ENCODE results near the gene TPRG1.
"Not testable (repeated sequence)": the region's sequence is repeated elsewhere in the genome, so short reads cannot be mapped to it uniquely, and the experiment has no call there.

The TPRG1 gene

DNA sequence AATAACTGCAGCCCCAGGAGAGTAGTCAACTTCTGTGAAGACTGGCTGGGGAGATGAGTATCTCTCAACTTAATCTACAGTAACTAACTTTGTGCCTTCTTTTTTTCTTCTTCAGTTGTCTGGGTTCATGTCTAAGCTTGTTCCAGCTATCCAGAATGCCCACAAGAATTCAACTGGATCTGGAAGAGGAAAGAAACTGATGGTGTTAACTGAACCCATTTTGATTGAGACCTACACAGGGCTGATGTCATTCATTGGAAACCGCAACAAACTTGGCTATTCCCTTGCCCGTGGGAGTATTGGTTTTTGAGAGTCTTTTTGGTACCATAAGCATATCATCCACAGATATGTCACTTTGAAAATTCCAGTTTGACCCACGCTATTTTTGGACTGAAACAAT is 148.7 kb downstream of the TPRG1 start:
- DNase-seq: no peak

DNA sequence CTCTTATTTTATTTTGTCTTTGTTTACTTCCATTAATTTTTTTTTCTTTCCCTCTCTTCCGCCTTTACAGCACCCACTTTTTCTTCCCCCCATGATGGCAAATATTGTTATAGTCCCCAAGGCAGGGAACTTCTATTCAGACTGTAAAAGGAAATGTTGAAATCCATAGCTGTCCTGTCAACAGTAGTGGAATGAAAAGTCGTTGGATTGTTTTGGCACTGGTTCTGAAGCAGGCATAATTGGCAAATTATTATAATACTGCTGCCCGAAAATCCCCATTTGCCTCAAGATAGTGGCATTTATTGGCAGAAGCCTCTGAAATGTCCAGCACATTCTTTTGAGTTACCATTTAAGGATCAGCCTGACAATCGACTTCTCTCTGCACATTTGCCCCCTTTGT is 150.6 kb downstream of the TPRG1 start:
- DNase-seq: no peak

DNA sequence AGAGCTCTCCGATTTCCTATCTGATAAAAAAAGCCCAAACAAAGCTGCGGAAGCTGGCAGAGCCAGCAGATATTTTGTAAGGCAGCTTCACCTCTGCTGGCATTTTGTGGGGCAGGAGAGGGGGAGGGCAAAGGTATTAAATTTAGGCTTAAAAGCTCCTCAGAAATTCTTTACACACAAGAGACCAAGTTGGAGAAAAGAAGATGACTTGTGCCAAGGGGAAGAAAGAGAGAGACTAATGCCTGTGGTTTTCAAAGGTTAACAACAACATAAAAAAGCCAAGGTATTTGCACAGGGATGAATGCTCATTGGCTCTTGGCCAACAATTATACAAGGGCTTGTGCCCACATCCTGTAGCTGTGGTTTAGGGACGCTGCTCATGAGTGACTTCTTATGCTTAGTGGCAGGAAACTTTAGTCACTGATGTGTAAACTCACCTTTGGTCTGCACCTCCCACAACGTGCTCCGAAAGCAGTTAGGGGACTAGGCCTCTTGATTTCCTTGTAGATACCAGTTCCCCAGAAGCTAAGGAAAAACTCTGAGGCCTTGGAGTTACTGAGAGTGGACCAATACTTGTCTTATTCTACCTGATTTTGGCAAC is 152.9 kb downstream of the TPRG1 start:
- DNase-seq: peak; percentile 96

DNA sequence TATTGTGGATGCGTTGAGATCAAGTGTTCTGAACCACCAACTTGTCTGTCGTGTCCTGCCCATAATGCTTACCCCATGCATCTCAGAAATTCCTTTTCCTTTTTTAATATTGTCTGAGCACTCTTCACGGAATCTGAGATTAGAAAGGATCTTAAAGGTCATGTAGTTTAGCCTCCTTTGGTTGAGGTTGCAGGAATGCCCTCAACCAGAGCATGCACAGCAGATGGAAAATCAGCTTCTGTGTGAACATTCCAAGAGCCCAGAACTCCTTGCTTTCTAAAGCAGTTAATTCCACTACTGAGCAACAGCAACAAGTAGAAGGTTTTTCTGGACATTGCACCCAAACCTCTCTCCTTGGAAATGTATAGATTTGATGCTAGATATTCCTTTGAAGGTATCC is 153.7 kb downstream of the TPRG1 start:
- DNase-seq: no peak

DNA sequence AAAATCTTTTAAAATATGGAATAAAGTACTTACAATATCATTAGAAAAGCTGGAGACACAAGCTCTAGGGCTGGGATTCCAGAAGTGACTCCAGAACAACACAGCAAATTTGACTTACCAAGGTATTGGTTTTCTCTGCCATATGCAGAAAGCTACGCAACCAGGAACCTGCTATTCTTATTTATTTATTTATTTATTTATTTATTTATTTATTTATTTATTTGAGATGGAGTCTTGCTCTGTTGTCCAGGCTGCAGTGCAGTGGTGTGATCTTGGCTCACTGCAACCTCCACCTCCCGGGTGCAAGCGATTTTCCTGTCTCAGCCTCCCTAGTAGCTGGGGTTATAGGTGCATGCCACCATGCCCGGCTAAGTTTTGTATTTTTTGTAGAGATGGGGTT is 157.9 kb downstream of the TPRG1 start:
- DNase-seq: not testable (repeated sequence)

DNA sequence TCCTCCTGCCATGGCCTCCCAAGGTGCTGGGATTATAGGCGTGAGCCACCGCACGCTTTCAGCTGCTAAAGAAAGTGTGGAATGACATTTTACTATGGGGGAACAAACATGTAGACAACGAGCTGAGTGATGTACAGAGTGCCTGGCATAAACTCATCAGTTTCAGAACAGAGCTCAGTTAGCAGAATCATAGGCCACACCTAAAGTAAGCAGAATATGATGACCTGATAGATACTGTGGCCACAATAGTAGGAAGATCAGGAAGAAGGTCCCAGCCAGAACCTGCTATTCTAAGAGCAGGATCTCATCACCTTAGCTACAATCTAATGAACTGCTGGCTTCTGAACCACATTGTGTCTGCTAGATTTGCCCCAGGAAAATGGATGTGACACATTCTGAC is 158.3 kb downstream of the TPRG1 start:
- no peak for DNase-seq

DNA sequence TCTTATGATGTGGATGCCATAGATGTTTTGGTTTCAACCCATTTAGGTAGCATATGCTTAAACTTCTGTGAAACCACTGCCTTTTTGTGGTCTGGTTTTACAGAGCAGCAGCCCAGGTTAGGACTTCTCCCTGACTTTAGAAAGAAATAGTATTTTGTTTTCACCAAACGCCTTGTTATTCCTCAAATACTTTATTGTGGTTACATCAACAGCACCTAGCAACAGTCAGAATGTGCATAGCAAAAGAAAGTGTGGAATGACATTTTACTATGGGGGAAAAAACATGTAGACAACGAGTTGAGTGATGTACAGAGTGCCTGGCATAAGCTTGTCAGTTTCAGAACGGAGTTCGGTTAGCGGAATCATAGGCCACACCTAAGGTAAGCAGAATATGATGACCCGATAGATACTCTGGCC is 159.2 kb downstream of the TPRG1 start:
- DNase-seq: no peak

DNA sequence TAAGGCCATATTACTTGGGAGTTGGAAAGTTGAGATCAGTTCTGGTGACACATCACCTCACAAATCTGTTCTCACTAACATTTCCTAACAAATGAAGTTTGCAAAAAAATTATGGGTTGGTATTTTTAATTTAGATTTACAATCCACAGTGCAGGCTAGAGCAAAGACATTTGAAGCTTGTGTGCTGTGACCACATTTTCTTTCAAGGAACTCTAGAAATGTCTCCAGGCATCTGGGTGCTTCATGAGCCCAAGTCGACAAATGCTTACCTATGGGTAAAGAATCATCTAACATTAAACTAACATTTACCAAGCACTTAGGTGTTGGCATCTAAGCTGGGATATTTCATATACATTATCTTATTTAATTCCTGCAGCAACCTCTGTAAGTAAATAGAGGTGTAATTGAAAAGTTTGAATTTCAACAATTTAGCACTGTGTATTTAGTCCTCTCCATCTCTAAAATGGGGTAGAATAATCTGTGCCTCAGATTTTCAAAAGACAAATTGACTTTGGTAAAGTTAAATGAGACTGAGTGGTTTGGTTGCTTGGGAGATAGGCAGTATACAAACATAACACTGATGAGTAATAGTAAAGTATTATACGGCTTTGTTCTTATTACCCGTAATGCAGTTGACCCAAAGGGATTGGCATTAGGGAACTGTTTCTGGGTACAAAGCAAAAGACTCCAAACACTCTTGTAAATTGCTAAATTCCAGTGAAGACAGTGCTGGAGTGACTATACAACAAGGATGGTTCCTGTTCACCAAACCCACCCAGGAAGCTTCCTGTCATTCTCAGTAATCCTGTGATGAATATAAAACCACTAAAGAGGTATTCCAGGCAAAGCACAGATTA is 162.5 kb downstream of the TPRG1 start:
- no peak for DNase-seq

DNA sequence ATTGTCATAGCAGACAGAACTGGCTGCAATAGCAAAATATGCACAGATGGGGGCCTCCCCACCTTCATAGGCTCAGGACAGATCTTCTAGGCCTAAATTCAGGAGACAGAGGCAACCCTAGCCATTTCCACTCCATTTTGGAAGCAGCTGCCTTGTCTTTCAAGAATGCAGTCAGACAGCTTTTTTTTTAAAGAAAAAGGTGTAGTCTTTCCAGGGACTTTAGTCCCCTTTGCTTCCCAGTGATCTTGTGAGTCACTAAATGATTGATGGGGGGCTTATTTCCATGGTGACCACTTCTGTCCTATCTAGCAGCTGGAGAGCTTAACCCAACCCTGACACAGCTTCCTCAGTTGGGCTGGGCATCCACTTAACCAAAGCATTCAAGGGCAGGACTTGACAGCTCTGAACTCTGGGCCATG is 165.9 kb downstream of the TPRG1 start:
- DNase-seq: peak; percentile 29

DNA sequence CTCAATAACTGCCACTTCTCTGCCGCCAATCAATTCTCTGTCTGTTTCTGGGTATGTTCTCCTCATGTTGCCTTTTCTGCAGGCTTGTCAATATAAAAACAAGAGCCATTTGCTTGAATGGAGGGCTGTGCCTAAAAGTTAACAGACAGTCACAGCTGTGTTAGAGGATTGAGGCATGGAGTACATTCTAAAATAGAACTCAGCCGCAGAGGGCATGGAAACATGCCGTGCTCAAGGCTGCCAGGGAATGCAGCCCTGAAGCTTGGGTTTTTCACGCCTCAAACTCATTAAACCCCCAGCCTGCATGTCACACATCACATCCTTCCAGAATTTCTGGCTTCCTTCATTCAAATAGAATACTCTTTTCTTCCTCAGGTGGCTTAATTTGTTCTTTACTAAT is 166.6 kb downstream of the TPRG1 start:
- DNase-seq: no peak

DNA sequence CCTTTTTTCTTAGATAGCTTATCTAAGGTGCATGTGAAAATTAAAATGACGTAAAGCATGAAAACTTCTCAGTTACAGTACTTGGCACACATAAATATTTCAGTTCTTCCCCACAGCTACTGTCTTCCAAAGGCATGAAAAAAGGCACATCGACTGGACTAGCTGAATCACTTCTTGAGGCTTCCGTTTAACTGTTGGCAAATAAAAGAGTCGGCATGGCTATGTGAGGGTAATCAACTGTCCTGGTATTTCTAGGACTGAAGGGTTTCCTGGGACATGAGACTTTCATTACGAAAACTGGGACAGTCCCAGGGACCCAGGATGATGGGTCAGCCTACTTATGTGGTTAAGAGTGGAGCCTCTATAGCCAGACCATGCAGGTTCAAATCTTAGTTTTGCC is 168.2 kb downstream of the TPRG1 start:
- DNase-seq: no peak

DNA sequence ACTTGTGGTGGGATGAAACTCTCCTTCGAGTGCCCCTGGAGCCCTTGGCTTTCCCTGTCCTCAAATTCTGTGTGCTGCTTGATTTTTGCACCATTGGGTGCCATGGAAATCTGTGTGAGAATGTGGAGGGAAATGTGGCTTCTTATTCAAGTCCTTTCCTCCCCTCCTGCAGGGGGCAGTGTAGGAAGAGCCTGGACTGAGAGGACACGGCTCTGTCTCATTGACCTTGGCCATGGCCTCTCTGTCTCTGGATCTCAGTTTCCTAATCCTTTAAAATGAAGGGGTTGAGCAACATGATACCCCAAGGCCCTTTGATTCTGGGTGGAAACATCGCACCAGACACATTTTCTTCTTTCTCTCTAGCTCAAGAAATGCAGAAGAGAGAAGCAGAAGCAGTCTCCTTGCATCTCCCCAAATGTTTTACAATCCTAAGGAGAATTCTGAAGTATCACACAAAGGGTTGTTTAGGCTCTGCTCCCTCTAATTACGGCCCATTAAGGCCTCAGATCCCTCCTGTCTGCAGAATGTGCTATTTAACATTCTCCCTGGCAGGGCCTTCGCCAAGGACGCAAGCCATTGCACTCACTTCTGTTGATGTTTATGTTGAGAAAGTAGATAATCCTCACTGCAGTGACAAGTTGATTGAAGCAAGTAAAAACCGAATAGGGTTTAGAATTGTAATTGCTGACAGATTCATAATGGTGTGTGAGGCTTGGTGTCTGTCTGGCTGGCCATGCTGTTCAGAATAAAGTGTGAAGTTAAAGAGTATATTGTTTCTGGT is 169.1 kb downstream of the TPRG1 start:
- DNase-seq: peak; percentile 69

DNA sequence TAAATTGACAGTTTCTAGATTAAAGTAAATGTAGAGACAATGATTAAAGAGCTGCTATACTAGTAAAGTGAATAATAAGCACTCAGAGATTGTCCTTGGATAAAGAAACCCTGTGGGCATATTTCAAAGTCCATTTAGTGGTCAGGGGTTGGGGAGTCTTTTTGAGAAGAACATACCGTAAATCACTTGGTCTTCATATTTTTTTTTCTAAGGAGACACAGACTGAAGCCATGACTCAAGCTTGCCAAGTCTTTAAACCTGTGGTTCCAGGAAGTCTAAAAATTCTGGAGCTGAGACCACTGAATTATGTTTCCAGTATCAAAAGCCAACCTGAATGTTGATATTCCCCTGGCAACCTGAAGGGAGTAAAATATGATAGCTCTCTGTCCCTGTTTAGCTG is 171.0 kb downstream of the TPRG1 start:
- peak; percentile 79 for DNase-seq

DNA sequence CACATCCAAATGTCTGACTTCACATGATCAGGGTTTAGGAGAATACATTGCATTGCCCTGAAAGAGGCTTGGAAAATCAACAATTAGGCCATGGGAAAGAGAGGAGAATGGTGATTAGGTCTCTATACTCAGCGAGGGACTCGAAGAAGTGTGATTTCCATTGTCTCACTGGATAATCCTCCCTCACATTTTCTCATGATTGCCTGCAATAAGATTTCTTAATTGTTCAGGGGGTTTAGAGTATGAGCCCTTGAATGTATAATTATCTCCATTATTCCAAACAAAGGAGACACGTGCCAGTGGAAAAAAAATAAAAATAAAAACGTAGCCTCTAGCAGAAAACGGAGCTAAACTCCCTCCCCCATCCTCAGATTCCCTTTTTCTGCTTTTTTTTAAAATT is 173.2 kb downstream of the TPRG1 start:
- DNase-seq: peak; percentile 73

DNA sequence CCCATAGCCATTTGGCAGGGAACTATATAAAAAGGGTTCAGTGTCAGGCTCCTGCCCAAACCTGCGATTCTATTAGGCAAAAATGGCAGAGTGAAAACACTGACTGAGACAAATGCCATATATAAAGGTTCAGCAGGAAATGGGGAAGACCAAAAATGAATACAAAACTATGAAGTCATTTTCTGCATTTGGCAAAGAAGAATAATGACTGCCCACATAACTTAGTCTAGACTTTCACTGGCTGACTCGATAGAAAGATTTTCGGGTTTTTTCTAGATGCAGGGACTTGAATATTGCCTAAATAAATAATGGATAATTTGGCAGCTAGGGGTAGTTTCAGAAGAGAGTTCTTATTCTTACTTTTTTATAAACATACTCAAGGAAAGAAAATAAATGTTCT is 178.0 kb downstream of the TPRG1 start:
- DNase-seq: peak; percentile 12

DNA sequence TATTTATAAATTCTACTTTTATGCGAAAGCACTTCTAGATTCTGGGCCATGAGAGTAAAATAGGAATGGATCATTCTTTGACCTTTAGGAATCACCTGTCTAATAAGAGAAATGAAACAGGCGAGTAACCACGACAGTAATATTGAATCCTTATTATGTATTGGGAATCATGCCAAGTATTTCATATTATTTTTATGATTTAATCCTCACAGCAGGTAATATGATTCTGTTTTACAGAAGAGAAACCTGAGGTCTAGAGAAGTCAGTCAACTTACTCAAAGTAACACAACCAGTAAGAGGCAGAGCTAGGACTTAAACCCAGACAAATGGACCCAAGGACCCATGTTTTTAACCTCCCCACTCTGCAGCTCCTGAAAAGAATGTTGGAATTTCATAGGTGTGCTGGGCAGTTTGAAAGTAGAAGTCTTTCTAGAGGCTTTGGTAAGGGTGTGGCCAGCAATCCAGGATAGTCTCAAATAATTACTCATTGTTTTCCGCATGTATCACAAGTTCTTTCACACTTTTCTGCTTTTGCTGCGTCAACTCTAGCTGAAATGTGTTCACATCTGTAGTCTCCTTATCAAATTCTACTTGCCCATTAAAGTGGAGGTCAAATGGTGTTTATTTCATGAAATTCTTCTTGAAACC is 181.7 kb downstream of the TPRG1 start:
- DNase-seq: no peak

DNA sequence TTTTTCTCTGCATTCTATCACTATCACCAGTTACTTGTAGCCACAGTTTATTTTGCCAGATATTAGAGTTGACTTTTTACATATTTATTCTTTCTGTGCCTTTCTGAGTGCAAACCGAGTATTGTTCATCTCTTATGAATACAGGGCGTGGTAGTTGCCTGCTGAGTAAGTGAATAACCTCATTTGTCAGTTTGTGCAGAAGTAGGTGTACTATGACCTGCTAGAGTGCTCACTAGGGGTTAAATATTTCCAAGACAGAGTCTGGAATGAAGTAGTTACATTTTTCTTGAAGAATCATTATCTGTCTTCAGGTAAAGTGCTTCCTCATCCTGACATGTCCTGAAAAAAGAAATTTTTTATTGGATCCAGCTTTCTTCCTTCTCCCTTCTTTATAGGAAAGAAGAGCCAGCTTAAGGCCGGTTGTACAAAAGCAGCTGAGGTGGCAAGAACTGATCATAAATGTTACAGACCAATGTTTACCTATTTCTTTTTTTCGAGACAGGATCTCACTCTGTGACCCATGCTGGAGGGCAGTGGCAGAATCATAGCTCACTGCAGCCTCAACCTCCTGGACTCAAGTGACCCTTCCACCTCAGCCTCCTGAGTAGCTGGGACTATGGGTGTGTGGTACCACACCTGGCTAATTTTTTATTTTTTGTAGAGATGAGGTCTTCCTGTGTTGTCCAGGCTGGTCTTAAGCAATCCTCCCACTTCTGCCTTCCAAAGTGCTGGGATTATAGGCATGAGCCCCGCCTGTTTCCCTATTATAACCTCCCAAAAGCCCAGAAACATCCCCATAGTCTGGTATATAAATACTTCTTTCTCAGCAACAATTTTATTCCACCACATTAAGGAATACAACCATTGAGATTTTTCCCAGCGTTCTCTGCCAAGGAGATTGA is 182.5 kb downstream of the TPRG1 start:
- peak; percentile 68 for DNase-seq

DNA sequence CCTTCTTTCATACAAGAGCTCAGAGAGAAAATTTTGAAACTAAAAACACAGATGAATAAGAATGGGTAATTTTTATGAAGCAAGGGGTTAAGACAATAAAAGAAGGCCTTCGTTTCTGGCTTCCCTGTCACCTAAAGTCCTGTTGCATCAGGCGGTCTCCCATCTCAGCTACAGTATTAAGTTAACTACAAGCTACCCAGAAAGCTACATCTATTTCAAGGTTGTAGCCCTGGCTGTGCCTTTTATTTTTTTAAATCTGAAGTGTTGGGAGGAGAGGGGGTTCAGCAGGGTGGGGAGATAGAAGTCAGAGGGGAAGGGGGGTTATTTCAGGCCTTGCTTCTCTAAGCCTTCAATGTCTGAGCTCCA is 183.3 kb downstream of the TPRG1 start:
- no peak for DNase-seq

DNA sequence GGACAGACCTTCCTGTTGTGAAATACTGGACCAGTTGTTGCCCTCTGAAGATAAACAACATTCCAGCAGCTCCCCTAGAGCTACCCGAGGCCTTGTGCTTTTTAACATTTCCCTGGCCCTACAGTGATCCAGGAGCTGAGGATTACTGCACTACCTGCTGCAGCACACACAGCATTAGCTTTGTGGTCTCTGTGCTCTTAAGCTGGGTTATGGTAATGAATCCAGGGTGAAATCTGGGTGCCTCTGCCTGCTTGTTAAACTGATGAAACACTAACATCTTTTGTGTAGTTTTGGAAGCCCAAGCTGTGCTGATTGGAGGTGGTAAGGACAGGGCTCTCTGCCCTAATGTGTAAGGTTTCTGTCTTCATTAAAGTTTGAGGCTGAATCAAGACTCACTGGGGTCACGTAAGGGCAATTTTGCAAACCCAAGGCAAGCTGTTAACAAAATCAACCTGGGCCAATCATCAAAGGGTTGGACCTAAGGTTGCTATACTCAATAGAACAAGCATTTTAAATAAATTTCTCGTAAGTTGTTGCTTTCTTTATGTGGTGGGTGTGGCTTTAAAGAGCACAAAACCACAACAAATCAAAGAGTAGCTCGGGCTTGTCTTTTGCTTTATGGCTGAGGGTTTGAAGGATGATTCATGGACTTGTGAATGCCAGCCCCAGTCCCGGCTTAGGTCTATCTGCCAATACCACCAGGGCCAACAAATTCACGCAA is 183.9 kb downstream of the TPRG1 start:
- DNase-seq: peak; percentile 48

DNA sequence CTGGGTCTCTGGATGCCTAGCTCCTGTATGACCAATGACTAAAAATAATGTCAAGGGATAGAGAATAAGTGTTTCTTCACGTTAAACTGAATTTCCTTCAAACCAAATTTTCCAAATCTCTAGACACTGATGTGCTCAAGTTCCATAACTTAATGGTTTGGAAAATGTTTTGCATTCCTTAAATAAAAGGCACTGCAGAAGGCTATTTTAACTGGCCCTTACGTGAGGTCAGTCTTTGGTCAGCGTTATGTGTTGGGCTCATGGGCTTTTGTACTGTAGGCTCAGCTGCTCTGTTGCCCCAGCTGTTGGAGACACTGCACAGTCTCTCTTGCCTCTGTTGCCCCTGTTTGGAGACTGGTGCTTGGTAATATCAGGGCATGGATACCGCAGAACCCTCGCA is 188.5 kb downstream of the TPRG1 start:
- no peak for DNase-seq

DNA sequence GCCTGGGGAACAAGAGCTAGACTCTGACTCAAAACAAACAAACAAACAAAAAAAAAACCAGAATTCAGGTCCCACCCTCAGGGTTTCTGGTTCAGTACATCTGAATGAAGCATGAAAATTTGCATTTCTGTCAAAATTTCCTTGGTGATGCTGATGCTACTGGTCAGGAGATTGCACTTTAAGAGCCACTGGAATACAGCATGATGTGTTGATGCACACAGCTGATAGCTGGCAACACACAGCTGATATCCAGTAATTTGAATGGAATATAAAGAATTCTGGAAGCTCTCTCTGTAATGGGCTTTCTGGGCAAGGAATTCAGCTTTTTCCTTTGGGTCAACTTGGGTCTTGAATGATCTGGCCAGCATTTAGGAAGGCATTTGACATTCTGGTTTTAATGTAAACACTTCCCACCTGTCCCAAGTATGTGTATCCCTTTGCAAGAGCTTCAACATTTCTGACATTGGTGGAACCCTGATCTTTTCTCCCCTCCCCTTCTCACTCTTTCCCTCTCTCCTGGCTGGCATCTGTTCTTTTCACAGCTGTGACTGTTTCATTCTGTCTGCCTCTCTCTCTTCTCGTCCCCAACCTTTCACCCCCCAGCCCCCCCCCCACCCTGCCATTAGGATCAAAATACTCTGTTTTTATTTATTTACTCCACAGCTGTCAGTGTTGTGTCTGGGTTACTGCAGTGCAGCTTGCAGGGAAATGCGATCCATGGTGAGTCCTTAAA is 189.5 kb downstream of the TPRG1 start:
- peak; percentile 57 for DNase-seq
